ENCODE results near the gene FUT1.

FUT1 gene

DNA sequence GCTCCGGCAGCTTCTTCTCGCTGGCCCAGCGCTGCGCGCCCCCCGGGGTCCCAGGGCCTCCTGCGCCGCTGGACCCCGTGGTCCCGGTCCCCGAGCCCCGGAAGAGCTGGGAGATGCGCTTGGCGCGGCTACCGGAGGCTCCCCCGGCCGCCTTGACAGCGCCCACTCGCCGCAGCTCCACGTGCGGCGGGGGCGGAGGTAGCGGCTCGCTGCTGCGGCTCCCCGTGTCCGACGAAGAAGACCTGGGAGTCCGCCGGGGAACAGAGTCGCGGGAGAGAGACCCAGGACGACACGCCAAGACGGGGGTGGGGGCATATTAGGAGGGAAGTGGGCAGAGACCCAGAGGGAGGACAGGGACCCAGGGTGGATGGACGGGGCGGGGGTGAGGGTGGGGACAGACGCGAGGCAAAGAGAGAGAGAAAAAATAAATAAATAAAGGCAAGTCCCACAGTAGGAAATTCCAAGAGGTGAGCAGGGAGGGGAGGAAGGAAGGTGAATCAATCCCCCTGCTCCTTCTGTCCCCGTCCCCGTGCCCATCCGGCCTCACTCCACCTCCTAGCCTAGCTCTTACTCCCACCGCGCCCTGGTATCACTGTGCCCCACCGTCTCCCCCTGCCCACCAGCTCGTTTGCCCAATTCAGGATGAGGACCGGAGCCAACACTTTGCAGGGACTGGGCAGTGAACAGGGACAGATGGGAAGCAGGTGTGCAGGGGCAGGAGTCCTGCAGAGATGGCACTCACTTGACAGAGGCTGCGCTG lies 12.9 kb downstream of the FUT1 start:
- Mint-ChIP-seq H3K36me3 (ENCODE audit: low read depth) (no peaks in the 10 kb centered on the region), H3K9me3 (no peaks in the 10 kb centered on the region), H3K27me3 (peaks cover 16% of the 10 kb centered on the region), H3K4me1 (peaks cover 15% of the 10 kb centered on the region), H3K27ac (no peak overlapping the region), H3K4me3 (no peak overlapping the region)
- ATAC-seq (no peak), DNase-seq (no peak)

DNA sequence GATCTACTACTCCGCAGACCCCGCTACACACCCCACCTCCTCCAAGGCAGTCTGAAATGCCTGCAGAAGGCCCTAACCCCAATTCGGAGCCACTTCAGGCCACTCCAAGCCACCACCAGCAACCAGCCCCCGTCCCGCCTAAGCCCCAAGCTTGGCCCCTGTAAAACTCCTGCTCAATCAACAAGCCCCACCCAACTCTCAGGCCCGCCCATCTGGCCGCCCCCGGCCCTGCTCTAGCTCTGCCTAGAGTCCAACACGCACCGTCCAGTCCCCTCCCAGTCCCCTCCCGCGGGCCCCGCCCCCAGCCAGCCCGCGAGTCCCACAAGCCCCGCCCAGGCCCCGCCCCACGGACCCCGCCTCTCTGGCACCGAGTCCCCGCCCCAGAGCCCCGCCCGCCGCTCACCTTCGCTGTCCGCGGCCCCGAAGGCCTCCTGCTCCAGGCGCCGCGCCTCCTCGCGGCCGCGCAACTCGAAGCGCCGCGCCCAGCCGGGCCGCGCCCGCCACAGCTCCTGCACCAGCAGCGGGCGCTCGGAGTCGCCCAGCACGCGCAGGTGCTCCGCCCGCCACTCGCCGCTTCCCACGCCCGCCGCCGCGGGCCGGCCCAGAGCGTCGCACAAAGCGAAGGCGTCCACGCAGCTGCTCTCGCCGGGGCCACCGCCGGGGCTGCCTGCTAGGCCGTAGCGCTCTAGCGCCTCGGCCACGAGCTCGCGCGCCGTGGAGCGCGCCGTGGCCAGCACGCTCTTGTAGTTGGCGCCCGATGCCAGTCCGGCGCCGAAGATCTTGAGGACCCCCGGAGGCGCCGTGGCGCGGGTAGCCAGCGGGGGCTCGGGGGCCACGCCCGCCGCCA lies 13.7 kb downstream of the FUT1 start:
- peaks cover 13% of the 10 kb centered on the region for H3K27me3 Mint-ChIP-seq
- peak overlapping the region; percentile 36 for H3K4me3 Mint-ChIP-seq
- peak; percentile 96 for DNase-seq
- H3K4me1 Mint-ChIP-seq = peaks cover 15% of the 10 kb centered on the region
- no peaks in the 10 kb centered on the region for H3K9me3 Mint-ChIP-seq
- no peak overlapping the region for H3K27ac Mint-ChIP-seq
- H3K36me3 Mint-ChIP-seq (ENCODE audit: low read depth) = no peaks in the 10 kb centered on the region
- ATAC-seq = peak; percentile 93

DNA sequence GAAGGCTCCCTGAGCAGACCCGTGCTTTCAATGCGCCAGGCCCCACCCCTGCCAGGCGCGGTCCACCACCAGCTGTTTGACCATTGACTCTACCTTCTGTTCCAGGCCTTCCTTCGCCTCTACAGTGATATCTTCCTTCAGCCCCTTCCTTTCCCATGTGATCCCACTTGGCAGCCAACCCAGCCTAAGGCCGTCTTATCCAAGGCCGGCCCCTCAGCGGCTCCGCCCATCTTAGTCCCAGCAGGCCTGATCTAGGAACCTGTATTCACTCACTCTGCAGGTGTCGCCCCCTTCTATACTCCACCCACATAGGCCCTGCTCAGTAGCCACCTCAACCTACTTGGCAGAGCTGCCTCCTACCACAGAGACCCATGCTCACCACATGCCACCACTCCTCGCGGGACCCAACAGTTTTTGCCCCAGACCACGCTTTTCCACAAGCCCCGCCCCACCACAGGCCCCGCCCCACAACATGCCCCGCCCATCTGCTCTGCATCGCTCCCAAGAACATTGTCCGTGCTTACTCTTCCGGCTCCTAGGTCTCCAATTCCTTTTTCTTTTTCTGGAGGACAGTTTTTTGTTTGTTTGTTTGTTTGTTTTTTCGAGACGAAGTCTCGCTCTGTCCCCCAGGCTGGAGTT lies 15.0 kb downstream of the FUT1 start:
- H3K27me3 Mint-ChIP-seq = peaks cover 13% of the 10 kb centered on the region
- peaks cover 15% of the 10 kb centered on the region for H3K4me1 Mint-ChIP-seq
- no peak for DNase-seq
- ATAC-seq = no peak
- H3K4me3 Mint-ChIP-seq = no peak overlapping the region
- H3K27ac Mint-ChIP-seq = no peak overlapping the region
- no peaks in the 10 kb centered on the region for H3K9me3 Mint-ChIP-seq
- no peaks in the 10 kb centered on the region for H3K36me3 Mint-ChIP-seq (ENCODE audit: low read depth)

DNA sequence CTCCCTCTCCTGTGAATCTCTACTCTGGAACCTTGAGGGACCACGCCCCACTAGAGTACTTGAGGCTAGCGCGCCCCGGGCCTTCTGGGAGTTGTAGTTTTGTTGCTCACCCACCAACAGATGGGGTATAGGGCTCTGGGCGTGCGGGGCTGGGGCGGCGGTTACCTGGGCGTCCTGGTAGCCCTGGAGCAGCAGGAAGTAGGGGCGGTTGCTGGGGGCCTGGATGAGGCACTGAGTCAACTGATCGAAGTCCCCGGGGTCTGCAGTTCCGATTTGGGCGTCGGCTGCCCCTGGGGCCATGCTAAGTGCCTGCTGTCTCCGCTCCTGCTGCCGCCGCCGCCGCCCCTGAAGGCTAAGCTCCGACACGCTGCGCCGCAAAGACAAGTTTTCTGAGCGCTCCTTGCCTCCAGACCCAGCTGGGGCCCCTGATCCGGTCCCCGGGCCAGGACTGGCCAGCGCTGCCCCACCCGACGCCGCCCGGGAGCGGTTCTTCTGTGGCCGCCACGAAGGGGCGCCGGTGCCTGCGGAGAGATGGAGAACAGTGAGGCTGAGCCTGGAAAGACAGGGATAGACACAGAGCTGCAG lies 17.3 kb downstream of the FUT1 start:
- H3K4me3 Mint-ChIP-seq = no peak overlapping the region
- H3K4me1 Mint-ChIP-seq = peaks cover 6% of the 10 kb centered on the region
- no peak for DNase-seq
- no peaks in the 10 kb centered on the region for H3K9me3 Mint-ChIP-seq
- H3K27me3 Mint-ChIP-seq = peaks cover 4% of the 10 kb centered on the region
- no peak overlapping the region for H3K27ac Mint-ChIP-seq
- no peak for ATAC-seq
- H3K36me3 Mint-ChIP-seq (ENCODE audit: low read depth) = no peaks in the 10 kb centered on the region

DNA sequence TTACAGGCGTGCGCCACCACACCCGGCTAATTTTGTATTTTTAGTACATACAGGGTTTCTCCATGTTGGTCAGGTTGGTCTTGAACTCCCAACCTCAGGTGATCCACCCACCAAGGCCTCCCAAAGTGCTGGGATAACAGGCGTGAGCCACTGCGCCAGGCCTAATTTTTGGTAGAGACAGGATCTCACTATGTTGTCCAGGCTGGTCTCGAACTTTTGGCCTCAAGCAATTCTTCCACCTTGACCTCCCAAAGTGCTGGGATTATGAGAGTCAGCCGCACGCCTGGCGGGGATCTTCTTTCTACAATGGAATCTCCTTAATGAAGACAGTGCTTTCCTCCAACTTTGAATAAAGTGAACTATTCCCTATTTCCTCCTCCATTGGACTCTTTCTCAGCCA lies 17.8 kb downstream of the FUT1 start:
- Mint-ChIP-seq H3K4me3 (no peak overlapping the region), H3K9me3 (no peaks in the 10 kb centered on the region), H3K4me1 (peaks cover 4% of the 10 kb centered on the region), H3K27me3 (no peaks in the 10 kb centered on the region), H3K27ac (no peak overlapping the region), H3K36me3 (ENCODE audit: low read depth) (no peaks in the 10 kb centered on the region)
- ATAC-seq = no peak
- no peak for DNase-seq

DNA sequence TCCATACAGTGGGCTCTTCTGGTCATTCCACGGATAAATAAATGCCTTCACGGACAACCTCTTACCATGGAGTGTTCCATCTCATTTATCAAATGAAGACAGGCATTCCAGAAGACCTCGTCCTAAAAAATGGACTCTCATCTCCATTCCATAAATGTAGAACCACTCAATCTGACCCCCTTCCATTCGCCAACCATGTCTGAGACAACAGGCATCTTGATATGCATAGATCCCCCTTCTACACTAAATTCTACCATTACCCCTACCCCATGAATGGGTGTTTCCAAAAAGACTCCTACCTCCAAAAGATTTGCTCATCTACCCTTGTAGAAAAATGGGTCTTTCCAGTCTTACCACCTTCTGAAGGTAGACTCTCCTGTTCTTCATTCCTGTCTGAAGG lies 21.0 kb downstream of the FUT1 start:
- peaks cover 3% of the 10 kb centered on the region for H3K9me3 Mint-ChIP-seq
- ATAC-seq (no peak), DNase-seq (no peak)
- no peak overlapping the region for H3K4me3 Mint-ChIP-seq
- H3K27me3 Mint-ChIP-seq = no peaks in the 10 kb centered on the region
- H3K4me1 Mint-ChIP-seq = peaks cover 5% of the 10 kb centered on the region
- no peak overlapping the region for H3K27ac Mint-ChIP-seq
- peaks cover 2% of the 10 kb centered on the region for H3K36me3 Mint-ChIP-seq (ENCODE audit: low read depth)

DNA sequence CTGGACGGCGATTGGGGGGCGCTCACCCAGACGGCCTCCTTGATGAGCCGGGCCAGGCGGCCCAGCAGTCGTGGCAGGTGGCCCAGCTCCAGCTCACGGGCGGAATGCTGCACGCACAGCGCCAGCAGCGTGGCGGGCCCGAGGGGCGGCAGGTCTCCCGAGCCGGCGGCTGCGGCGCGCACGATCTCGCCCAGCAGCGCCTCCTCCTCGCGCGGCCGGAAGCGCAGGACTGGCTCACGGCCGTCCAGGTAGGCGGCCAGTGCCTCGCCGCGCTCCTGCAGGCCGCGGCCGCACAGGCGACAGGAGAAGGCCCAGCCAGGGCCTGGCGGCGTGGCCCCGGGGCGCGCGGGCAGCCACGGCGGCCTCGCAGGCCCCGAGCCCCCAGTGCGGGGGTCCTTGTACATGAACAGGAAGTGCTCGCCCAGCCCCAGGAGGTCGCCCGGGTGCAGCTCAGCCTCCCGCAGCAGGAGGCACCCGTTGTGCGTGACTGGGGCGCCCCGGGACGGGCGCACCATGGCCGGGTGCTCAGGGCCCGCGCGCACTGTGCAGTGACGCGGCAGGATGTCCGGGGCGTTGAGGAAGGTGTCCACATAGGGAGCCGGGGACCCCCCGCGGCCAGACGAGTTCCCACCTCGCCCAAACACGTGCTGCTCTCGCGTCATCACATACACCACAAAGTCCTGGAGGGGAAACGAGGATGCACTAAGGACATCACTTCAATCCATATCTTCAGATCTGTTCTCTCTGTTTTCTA lies 23.4 kb downstream of the FUT1 start:
- Mint-ChIP-seq H3K4me3 (no peak overlapping the region), H3K36me3 (ENCODE audit: low read depth) (peaks cover 11% of the 10 kb centered on the region), H3K27ac (no peak overlapping the region), H3K4me1 (peaks cover 17% of the 10 kb centered on the region), H3K27me3 (no peaks in the 10 kb centered on the region), H3K9me3 (peaks cover 16% of the 10 kb centered on the region)
- ATAC-seq (no peak), DNase-seq (no peak)

DNA sequence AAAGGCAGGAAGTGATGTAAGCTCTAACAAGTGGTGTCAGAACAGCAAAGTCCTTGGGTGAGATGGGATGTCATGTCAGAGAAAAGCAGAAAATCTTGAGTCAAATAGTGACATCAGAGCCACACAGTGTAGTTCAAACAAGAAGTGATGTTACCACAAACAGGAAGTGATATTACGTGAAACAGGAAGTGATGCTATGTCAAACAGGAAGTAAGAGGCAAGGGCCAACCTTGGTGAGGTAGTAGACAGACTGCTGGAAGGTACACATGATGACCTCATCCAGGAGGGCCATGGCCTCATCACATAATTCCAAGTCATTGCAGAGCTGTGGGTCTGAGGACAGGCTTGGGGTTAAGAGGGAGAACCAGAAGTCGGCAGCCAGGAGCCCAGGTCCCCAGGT lies 25.9 kb downstream of the FUT1 start:
- H3K36me3 Mint-ChIP-seq (ENCODE audit: low read depth) = peaks cover 11% of the 10 kb centered on the region
- no peak overlapping the region for H3K4me3 Mint-ChIP-seq
- H3K27ac Mint-ChIP-seq = peak overlapping the region; percentile 61
- H3K9me3 Mint-ChIP-seq = peaks cover 16% of the 10 kb centered on the region
- H3K4me1 Mint-ChIP-seq = peaks cover 19% of the 10 kb centered on the region
- ATAC-seq = no peak
- DNase-seq = no peak
- no peaks in the 10 kb centered on the region for H3K27me3 Mint-ChIP-seq

DNA sequence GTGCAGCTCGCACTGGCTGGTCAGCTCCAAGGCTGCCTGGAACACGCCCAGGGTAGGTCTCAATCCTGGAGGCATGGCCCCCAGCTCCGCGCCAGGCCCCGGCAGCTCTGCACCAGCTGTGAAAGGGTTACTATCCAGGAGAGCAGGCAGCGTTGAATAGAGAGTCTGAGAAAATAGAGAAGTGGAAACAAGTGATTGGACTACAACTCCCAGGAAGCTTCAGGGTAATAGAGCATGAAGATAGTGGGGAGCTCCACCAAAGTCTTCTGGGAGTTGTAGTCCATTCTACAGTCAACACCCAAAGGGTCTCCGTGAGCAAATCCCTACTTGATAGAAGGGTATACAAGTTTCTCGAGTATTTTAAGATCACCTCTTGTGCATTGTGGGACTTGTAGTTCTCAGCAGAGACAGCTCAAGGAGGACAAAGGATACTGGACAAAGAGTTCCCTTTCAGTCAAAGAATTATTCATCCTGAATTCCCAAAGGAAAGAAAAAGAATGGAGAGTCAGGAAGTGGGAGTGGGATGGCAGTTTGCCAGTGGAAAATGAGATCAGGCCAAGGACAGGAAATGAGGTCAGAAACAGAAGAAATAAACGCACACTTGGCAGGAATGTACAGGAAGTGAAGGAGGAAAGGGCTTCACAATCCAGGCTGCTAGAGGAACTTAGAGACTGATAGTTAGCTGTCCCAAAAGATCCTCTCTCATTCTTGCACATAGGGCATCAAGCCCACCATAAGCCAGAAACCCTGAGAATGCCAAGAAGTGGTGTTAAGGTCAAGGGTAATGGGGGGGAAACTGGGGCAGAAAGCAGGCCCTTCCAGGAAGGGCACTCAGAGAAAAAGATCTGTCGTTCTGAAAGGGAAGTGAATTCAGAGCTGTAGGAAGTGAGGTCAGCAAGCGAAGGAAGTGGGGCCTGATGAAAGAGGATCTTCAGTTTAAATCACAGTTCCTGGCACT lies 27.4 kb downstream of the FUT1 start:
- Mint-ChIP-seq H3K4me3 (no peak overlapping the region), H3K27me3 (no peaks in the 10 kb centered on the region), H3K9me3 (peaks cover 16% of the 10 kb centered on the region), H3K36me3 (ENCODE audit: low read depth) (peaks cover 11% of the 10 kb centered on the region), H3K4me1 (peaks cover 30% of the 10 kb centered on the region), H3K27ac (peak overlapping the region; percentile 69)
- ATAC-seq (peak; percentile 61), DNase-seq (no peak)

DNA sequence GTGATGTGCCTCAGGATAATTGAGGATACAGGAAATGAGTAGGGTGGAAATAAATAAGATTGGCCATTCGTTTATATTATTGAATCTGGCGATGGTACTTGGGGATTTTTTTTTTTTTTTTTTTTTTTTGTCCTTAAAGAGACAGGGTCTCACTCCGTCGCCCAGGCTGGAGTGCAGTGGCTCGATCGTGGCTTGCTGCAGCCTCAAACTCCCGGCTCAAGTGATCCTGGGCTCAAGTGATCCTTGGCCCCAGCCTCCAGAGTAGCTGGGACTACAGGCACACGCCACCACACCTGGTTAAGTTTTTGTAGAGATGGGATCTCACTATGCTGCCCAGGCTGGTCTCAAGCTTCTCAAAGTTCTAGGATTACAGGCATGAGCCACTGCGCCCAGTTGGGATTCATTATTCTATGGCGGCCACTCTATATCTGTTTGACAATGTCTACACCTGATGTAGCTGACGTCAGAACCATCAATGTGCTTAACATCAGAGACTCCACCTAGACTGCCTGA lies 30.2 kb downstream of the FUT1 start:
- peaks cover 11% of the 10 kb centered on the region for H3K36me3 Mint-ChIP-seq (ENCODE audit: low read depth)
- no peak overlapping the region for H3K27ac Mint-ChIP-seq
- no peak for DNase-seq
- no peak overlapping the region for H3K4me3 Mint-ChIP-seq
- no peaks in the 10 kb centered on the region for H3K27me3 Mint-ChIP-seq
- no peak for ATAC-seq
- peaks cover 29% of the 10 kb centered on the region for H3K4me1 Mint-ChIP-seq
- peaks cover 16% of the 10 kb centered on the region for H3K9me3 Mint-ChIP-seq

DNA sequence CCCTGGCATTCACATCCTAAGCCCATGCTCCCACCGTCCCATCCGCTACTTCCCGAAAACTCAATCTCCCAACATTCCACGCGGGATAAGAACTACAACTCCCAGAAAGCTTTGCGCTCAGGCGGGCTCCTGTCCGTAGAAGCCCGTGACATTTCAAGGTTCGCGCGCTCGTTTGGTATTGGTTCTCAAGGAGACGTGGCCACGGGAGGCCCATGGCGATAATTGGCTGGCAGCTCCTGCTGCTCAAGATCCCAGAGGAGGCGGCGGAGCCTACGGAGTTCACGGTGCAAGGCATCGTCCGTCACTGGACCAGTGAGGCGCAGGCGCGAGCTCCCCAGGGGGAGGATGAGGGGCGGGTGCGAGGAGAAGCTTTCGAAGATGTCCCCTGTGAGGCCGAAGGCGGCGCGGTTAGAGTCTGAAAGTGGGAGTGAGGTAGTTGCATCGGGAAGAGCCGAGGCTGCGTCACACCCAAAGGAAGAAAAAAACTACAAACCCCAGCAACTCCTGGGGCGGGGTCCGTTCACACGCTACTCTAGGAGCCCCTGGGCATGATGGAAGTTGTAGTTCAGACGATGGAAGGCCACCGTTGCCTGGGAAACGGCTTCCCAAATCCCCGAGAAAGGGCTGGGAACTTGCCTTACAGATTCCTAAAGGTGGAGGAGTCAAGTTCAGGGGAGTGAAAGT lies 31.7 kb downstream of the FUT1 start:
- Mint-ChIP-seq H3K9me3 (peaks cover 9% of the 10 kb centered on the region), H3K4me3 (peak overlapping the region; percentile 92), H3K27ac (peak overlapping the region; percentile 99), H3K27me3 (no peaks in the 10 kb centered on the region), H3K36me3 (ENCODE audit: low read depth) (peaks cover 6% of the 10 kb centered on the region), H3K4me1 (peaks cover 22% of the 10 kb centered on the region)
- ATAC-seq (peak; percentile 94), DNase-seq (peak; percentile 91)

DNA sequence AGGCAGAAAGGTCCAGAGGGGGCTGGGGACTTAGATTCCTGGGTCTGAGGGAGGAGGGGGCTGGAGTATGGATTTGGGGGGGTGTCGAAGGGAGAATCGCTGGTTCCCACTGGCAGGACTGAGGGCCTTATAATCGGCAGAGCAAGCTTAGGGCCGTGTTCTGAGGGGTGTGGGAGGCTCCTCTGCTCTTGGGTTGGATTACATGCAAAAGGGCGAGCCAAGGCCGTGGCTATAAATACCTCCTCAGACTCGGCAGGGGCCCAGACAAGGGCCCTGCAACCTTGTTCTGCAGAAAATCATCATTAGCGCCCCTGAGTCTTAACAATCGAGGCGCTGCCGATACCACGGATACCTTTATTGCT lies 32.2 kb downstream of the FUT1 start:
- H3K36me3 Mint-ChIP-seq (ENCODE audit: low read depth) = peaks cover 2% of the 10 kb centered on the region
- H3K27ac Mint-ChIP-seq = peak overlapping the region; percentile 99
- H3K4me1 Mint-ChIP-seq = peaks cover 18% of the 10 kb centered on the region
- peak overlapping the region; percentile 92 for H3K4me3 Mint-ChIP-seq
- DNase-seq (no peak), ATAC-seq (peak; percentile 8)
- no peaks in the 10 kb centered on the region for H3K27me3 Mint-ChIP-seq
- H3K9me3 Mint-ChIP-seq = peaks cover 4% of the 10 kb centered on the region
